Common myeloid progenitor, CD34-positive (primary cell): Measurements from ENCODE around the gene DCAF8.

Experiments used
- CTCF ChIA-PET: fragments of 350-600 bp; sonication (Branson Sonifier 250); formaldehyde crosslinking; loops from one replicate; lab custom pipeline; 2021; ENCODE audit warnings: antibody characterized with exemption; lab: Charles Lee
- POLR2A ChIA-PET: fragments of 350-600 bp; sonication (Branson Sonifier 250); formaldehyde crosslinking; loops from one replicate; lab custom pipeline; 2021; ENCODE audit warnings: antibody characterized with exemption; lab: Charles Lee
- DNase-seq, 3 donors: peaks; one replicate each; pipeline versions ENCODE4 v3.0.0 to v3.0.0-alpha.2; 2013
- H3K27ac ChIP-seq, 2 experiments: 1 replicate in 1 of 2; 2 replicates in 1 of 2; pipeline ENCODE4 v1.7.0; 2013; ENCODE audit warnings: inconsistent platforms in 2 of 2, low read length in 2 of 2, mild to moderate bottlenecking in 2 of 2, low read depth in 1 of 2, moderate library complexity in 1 of 2; ENCODE audit not compliant: severe bottlenecking in 2 of 2, insufficient read depth in 1 of 2, poor library complexity in 1 of 2
- H3K27me3 ChIP-seq, 5 experiments: replicated peaks in 2 of 5; 1 replicate in 3 of 5; 2 replicates in 2 of 5; pipeline versions ENCODE4 v1.6.1 to v1.7.0; 2013; ENCODE audit warnings: low read length in 4 of 5, mild to moderate bottlenecking in 2 of 5, moderate library complexity in 2 of 5, inconsistent platforms in 1 of 5; ENCODE audit not compliant: insufficient read depth in 5 of 5, control insufficient read depth in 4 of 5
- H3K36me3 ChIP-seq, 4 experiments: 1 replicate in 2 of 4; 2 replicates in 2 of 4; pipeline versions ENCODE4 v1.6.1 to v1.7.0; 2013; ENCODE audit warnings: low read length in 3 of 4, control low read depth in 1 of 4, mild to moderate bottlenecking in 1 of 4; ENCODE audit not compliant: control insufficient read depth in 4 of 4, insufficient read depth in 4 of 4
- H3K4me1 ChIP-seq, 4 experiments: 1 replicate in 3 of 4; 2 replicates in 1 of 4; pipeline versions ENCODE4 v1.6.1 to v1.7.1; 2013; ENCODE audit warnings: low read length in 3 of 4, mild to moderate bottlenecking in 3 of 4, control low read depth in 1 of 4, inconsistent platforms in 1 of 4, moderate library complexity in 1 of 4; ENCODE audit not compliant: control insufficient read depth in 4 of 4, insufficient read depth in 4 of 4; ENCODE audit errors: control extremely low read depth in 1 of 4
- H3K4me3 ChIP-seq, 7 experiments: 1 replicate in 4 of 7; 2 replicates in 3 of 7; pipeline versions ENCODE4 v1.5.1 to v1.7.0; 2013; ENCODE audit warnings: mild to moderate bottlenecking in 7 of 7, low read length in 6 of 7, moderate library complexity in 6 of 7, inconsistent platforms in 2 of 7, low read depth in 2 of 7, control low read depth in 1 of 7; ENCODE audit not compliant: insufficient read depth in 4 of 7, control insufficient read depth in 1 of 7; ENCODE audit errors: extremely low read depth in 1 of 7
- H3K9me3 ChIP-seq, 5 experiments: 1 replicate in 4 of 5; 2 replicates in 1 of 5; pipeline versions ENCODE4 v1.6.1 to v1.7.1; 2013; ENCODE audit warnings: low read length in 4 of 5, mild to moderate bottlenecking in 2 of 5, inconsistent platforms in 1 of 5, low read depth in 1 of 5, moderate library complexity in 1 of 5; ENCODE audit not compliant: control insufficient read depth in 4 of 5, insufficient read depth in 2 of 5; ENCODE audit errors: control extremely low read depth in 1 of 5
- WGBS: methylation state at CpG from one replicate; pipeline ENCODE4 v1.1.5; 2013; ENCODE audit not compliant: insufficient coverage; 5-methylcytosine and 5-hydroxymethylcytosine counted together

DCAF8 gene

GRCh38 chr1:160227561-160227960, 34.8 kb downstream of the DCAF8 start:
- Histone ChIP-seq H3K9me3 (no peaks in the 10 kb centered on the region), H3K4me1 (no peaks in the 10 kb centered on the region), H3K4me3 (no peak overlapping the region), H3K36me3 (peaks cover 25 to 94% (median 64%) of the 10 kb centered on the region in 4 experiments), H3K27ac (no peak overlapping the region), H3K27me3 (no peaks in the 10 kb centered on the region)
- POLR2A ChIA-PET: no interaction called here
- no peak for DNase-seq
- no CpG with 5 or more reads among the region's 1 CpG for WGBS
- CTCF ChIA-PET: interaction anchor here (0.6 to 3.5 kb wide), 8 partner anchors 8 to 126 kb away, joined by 3 to 11 read pairs (median 3); no protein-coding TSS in a partner anchor

- no peaks in the 10 kb centered on the region for H3K4me1 ChIP-seq
- POLR2A ChIA-PET: no interaction called here
- no peaks in the 10 kb centered on the region for H3K27me3 ChIP-seq
- 100% methylated on average over 4 of the region's 4 CpGs for WGBS
- peaks cover 29 to 99% (median 66%) of the 10 kb centered on the region in 4 experiments for H3K36me3 ChIP-seq
- no peak overlapping the region for H3K4me3 ChIP-seq
- DNase-seq: no peak
- CTCF ChIA-PET: interaction anchor here (0.9 to 3.5 kb wide), 6 partner anchors 9 to 125 kb away, joined by 3 to 11 read pairs (median 4); no protein-coding TSS in a partner anchor
- no peaks in the 10 kb centered on the region for H3K9me3 ChIP-seq
- no peak overlapping the region for H3K27ac ChIP-seq
Observed at GRCh38 chr1:160227034-160227433, 35.3 kb downstream of the DCAF8 start.

GRCh38 chr1:160226623-160227022, 35.7 kb downstream of the DCAF8 start:
- H3K4me1 ChIP-seq: no peaks in the 10 kb centered on the region
- H3K27ac ChIP-seq: no peak overlapping the region
- POLR2A ChIA-PET: no interaction called here
- no peaks in the 10 kb centered on the region for H3K9me3 ChIP-seq
- no peak for DNase-seq
- no peak overlapping the region for H3K4me3 ChIP-seq
- peaks cover 27 to 98% (median 67%) of the 10 kb centered on the region in 4 experiments for H3K36me3 ChIP-seq
- no peaks in the 10 kb centered on the region for H3K27me3 ChIP-seq
- WGBS: no CpG with 5 or more reads among the region's 2 CpGs
- CTCF ChIA-PET: interaction anchor here (0.9 to 3.5 kb wide), 4 partner anchors 14 to 37 kb away, joined by 3 to 11 read pairs (median 6); no protein-coding TSS in a partner anchor

DNA sequence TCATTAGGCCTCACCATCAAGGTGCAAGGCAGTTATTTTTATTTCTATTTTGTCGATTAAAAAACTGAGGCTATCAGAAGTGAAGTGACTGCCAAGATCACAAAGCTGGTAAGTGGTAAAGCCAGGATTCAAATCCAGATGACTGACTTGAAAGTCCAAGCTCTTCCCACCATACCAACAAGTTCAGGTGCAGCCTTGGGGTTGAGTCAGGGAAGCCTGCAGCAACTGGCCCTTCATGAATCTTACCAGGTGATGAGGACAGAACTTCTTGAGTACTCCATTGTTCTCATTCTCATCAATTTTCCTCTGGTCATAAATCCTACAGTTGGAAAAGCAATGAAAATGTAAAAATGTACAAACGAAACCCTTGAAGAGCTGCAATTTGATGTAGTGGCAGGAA, 37.0 kb downstream of the DCAF8 start:
- H3K4me1 ChIP-seq: no peaks in the 10 kb centered on the region
- H3K27me3 ChIP-seq: no peaks in the 10 kb centered on the region
- no peak overlapping the region for H3K4me3 ChIP-seq
- no peak overlapping the region for H3K27ac ChIP-seq
- POLR2A ChIA-PET: no interaction called here
- WGBS: 100% methylated on average over 1 of the region's 2 CpGs
- no peak for DNase-seq
- CTCF ChIA-PET: interaction anchor here (1.0 to 1.8 kb wide), 2 partner anchors 13 to 34 kb away, joined by 3 to 4 read pairs; no protein-coding TSS in a partner anchor
- no peaks in the 10 kb centered on the region for H3K9me3 ChIP-seq
- H3K36me3 ChIP-seq: peaks cover 31 to 98% (median 70%) of the 10 kb centered on the region in 4 experiments

- Histone ChIP-seq H3K36me3 (peaks cover 35 to 98% (median 73%) of the 10 kb centered on the region in 4 experiments), H3K27ac (no peak overlapping the region), H3K4me3 (no peak overlapping the region), H3K9me3 (no peaks in the 10 kb centered on the region), H3K27me3 (no peaks in the 10 kb centered on the region), H3K4me1 (no peaks in the 10 kb centered on the region)
- DNase-seq: no peak
- ChIA-PET POLR2A (no interaction called here), CTCF (interaction anchor here (1.8 kb wide), 1 partner anchor 34 kb away, joined by 4 read pairs; no protein-coding TSS in a partner anchor)
- WGBS: 100% methylated on average over 2 of the region's 2 CpGs
Observed at GRCh38 chr1:160224606-160225005, 37.7 kb downstream of the DCAF8 start.

- CTCF ChIA-PET: interaction anchor here (1.6 to 2.2 kb wide), 2 partner anchors 13 to 29 kb away, joined by 6 to 10 read pairs; no protein-coding TSS in a partner anchor
- H3K27ac ChIP-seq: no peak overlapping the region
- peaks cover 44 to 100% (median 76%) of the 10 kb centered on the region in 4 experiments for H3K36me3 ChIP-seq
- H3K4me3 ChIP-seq: no peak overlapping the region
- no peaks in the 10 kb centered on the region for H3K9me3 ChIP-seq
- no peaks in the 10 kb centered on the region for H3K27me3 ChIP-seq
- DNase-seq: no peak
- 83% methylated on average over 1 of the region's 3 CpGs for WGBS
- POLR2A ChIA-PET: no interaction called here
- H3K4me1 ChIP-seq: no peaks in the 10 kb centered on the region
Observed at GRCh38 chr1:160222546-160222945, 39.8 kb downstream of the DCAF8 start.

DNA sequence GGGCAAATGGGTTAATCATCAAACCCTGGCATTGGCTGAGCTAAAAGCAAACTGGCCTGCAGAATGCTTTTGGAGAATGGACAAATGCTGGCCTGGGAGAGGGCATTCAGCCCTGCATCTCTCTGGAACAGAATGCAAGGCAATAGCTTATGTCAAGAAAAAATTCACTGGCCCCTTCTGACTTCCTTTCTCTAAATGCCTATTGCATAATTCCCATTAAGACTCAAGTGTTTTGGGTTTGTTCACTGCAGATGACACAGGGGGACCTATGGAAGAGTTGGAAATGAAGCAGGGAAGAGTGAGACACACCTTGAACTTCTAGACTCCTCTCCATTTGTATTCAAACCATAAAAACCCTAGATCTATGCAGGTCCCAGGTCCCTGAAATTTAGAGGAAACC, 41.3 kb downstream of the DCAF8 start:
- Histone ChIP-seq H3K27ac (no peak overlapping the region), H3K27me3 (no peaks in the 10 kb centered on the region), H3K9me3 (no peaks in the 10 kb centered on the region), H3K4me3 (no peak overlapping the region), H3K36me3 (peaks cover 49 to 99% (median 74%) of the 10 kb centered on the region in 4 experiments), H3K4me1 (no peaks in the 10 kb centered on the region)
- POLR2A ChIA-PET: no interaction called here
- CTCF ChIA-PET: interaction anchor here (0.9 to 5.2 kb wide), 8 partner anchors 8 to 120 kb away, joined by 5 to 51 read pairs (median 14); partner anchors contain the start of genes CASQ1 and PEA15
- no peak for DNase-seq
